ES-I3 (cell line): ENCODE data around the gene KRTAP4-12.
"Not testable (repeated sequence)": the region's sequence is repeated elsewhere in the genome, so short reads cannot be mapped to it uniquely, and the experiment has no call there.

Experiments used
- H3K36me3 ChIP-seq: 2 replicates; pipeline ENCODE4 v1.6.1; 2013; ENCODE audit warnings: mild to moderate bottlenecking, low read length, control low read depth, moderate library complexity; ENCODE audit not compliant: insufficient read depth
- H3K4me1 ChIP-seq: 2 replicates; pipeline ENCODE4 v1.6.1; 2013; ENCODE audit warnings: mild to moderate bottlenecking, control low read depth, low read length; ENCODE audit not compliant: insufficient read depth
- H3K9ac ChIP-seq: 2 replicates; pipeline ENCODE4 v1.6.1; 2013; ENCODE audit warnings: low read depth, mild to moderate bottlenecking, low read length, moderate library complexity
- H3K9me3 ChIP-seq: 2 replicates; pipeline ENCODE4 v1.6.1; 2013; ENCODE audit warnings: mild to moderate bottlenecking, low read length, moderate library complexity; ENCODE audit not compliant: control insufficient read depth, insufficient read depth

Gene KRTAP4-12

GRCh38 chr17:41123991-41124371, at the start of gene KRTAP4-12:
Gene KRTAP4-12, minus strand, starts transcription at chr17:41124182. Its CDS starts 60 bp downstream, at chr17:41124122.
- H3K9me3 ChIP-seq: not testable (repeated sequence)

DNA sequence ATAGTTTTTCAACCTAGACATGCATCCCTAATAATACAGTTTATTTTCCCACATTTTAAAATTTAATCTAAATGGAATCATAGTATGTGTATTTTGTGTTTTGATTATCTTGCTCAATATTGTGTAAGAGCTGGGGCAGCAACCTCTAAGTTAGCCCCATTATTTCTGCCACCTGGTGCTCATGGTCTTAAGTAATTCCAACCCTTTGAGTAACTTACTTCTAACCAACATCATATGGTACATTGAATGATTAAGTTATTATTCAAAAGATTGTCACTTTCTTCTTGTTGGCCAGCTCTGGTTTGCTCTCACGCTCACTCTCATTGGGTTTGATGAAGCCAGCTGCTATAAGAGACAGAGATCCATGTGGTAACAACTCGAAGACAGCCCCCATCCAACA, 47.9 kb upstream of the KRTAP4-12 start:
- no peaks in the 10 kb centered on the region for H3K9me3 ChIP-seq
- no peaks in the 10 kb centered on the region for H3K36me3 ChIP-seq
- H3K4me1 ChIP-seq: no peaks in the 10 kb centered on the region
- H3K9ac ChIP-seq: no peak overlapping the region

More at GRCh38 chr17:41123991-41124371, at the start of gene KRTAP4-12:
- H3K4me1 ChIP-seq, H3K36me3 ChIP-seq, H3K9ac ChIP-seq: not testable (repeated sequence)

DNA sequence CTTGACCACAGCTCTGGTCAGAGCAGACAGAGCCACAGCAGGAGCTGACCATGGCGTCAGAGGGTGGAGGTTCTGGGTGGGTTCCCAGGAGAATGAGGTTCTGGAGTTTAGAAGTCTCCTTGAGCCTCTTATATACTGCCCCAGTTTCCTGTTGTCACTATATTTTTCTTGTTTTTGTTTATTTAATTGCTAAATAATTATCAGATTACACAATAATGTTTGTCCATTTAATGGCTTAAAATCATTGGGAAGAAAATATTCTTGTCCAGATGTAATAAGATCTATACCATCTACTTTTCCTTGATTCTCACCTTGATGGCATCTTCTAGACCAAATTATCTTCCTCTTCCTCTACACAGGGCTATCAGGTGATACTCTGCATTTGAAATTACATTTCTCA, 44.1 kb upstream of the KRTAP4-12 start, which contains the start of gene KRTAP4-3:
Gene KRTAP4-3 (minus strand): TSS at position 101 of the 400 bp plus-strand sequence. CDS start 49 bp downstream, at position 52.
- Histone ChIP-seq H3K4me1 (no peaks in the 10 kb centered on the region), H3K36me3 (no peaks in the 10 kb centered on the region), H3K9ac (no peak within 1 kb of the TSS), H3K9me3 (no peaks in the 10 kb centered on the region)

DNA sequence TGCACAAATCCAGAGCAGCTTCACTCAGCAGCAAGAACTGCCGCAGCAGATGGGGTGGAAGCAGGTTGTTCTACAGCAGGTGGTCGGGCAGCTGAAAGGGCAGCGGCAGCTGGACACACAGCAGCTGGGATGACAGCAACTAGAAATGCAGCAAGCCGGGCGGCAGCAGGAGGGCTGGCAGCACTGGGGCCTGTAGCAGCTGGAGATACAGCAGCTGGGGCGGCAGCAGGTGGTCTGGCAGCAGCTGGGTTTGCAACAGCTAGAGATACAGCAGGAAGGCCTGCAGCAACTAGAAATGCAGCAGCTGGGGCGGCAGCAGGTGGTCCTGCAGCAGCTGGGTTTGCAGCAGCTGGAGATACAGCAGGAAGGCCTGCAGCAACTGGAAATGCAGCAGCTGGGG, 43.6 kb upstream of the KRTAP4-12 start:
- no peaks in the 10 kb centered on the region for H3K4me1 ChIP-seq
- no peak overlapping the region for H3K9ac ChIP-seq
- H3K36me3 ChIP-seq: no peaks in the 10 kb centered on the region
- no peaks in the 10 kb centered on the region for H3K9me3 ChIP-seq

DNA sequence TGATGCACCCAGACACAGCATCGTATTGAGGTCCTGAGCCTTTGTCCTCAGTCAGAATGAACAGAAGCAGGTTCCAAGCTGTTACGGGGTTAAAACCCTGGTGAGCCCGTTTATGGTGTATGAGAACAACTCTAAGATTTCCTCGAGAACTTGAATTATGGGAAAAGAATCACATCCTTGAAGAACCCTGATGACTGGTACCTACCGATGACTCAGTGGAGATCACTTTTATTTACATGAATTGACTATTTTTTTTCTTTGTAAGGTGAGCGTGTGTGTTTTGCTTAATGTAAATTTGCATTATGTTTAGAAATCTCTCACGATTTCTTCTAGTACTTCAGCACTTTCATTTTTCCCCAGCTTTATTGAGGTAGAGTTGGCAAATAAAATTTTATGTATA, 39.8 kb upstream of the KRTAP4-12 start:
- H3K9me3 ChIP-seq: no peaks in the 10 kb centered on the region
- H3K4me1 ChIP-seq: no peaks in the 10 kb centered on the region
- no peaks in the 10 kb centered on the region for H3K36me3 ChIP-seq
- H3K9ac ChIP-seq: no peak overlapping the region

DNA sequence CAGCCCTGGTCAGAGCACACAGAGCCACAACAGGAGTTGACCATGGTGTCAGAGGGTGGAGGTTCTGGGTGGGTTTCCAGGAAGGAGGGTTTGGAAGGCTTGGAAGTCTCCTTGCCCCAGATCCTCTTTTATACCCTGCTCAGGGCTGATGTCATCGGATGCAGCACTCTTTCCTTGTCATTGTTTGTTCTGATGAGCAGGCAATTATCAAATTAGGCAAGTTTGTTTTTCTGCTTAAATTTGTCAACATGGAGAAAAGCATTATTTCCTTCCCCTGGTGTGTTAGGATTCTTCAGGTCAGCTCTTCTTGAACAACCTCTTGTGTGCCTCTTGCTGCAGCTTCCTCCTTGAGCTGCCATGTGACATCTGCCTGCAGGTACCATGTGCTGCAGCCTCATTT, 36.7 kb upstream of the KRTAP4-12 start, which contains the start of gene KRTAP4-4:
Gene KRTAP4-4 (minus strand): TSS at position 101 of the 400 bp plus-strand sequence. CDS start 57 bp downstream, at position 44.
- Histone ChIP-seq H3K36me3 (no peaks in the 10 kb centered on the region), H3K9me3 (no peaks in the 10 kb centered on the region), H3K4me1 (no peaks in the 10 kb centered on the region), H3K9ac (no peak within 1 kb of the TSS)

DNA sequence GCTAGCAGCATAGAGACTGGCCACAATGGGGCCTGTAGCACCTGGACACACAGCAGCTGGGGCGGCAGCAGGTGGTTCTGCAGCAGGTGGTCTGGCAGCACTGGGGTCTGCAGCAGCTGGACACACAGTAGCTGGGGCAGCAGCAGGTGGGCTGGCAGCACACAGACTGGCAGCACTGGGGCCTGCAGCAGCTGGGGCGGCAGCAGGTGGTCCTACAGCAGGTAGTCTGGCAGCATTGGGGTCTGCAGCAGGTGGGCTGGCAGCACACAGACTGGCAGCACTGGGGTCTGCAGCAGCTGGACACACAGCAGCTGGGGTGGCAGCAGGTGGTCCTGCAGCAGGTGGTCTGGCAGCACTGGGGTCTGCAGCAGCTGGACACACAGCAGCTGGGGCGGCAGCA, 36.2 kb upstream of the KRTAP4-12 start:
- not testable (repeated sequence) for H3K9me3 ChIP-seq, H3K36me3 ChIP-seq, H3K9ac ChIP-seq, H3K4me1 ChIP-seq

DNA sequence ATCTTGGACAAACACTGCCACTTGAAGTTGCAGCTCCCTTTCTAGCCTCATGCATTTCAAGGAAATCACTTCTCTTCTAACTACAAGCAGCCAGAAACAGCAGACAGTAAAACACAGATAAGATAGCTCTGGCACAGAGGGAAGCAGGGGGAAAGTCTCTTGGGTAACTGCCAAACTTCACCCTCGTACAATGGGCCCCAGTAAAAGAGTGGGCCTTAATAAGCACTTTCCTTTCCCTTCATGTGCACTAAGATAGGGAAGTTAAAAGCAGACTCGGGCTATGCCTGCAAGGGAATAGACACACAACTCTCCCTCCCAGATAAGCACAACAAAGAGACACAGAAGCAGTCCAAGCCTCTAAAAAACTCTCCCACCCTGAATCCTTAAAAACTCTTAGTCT, 29.9 kb upstream of the KRTAP4-12 start:
- Histone ChIP-seq H3K9ac (no peak overlapping the region), H3K36me3 (no peaks in the 10 kb centered on the region), H3K9me3 (no peaks in the 10 kb centered on the region), H3K4me1 (no peaks in the 10 kb centered on the region)

- Histone ChIP-seq H3K4me1 (no peaks in the 10 kb centered on the region), H3K9ac (no peak overlapping the region), H3K36me3 (no peaks in the 10 kb centered on the region), H3K9me3 (no peaks in the 10 kb centered on the region)
Measured at GRCh38 chr17:41151525-41151924, 27.5 kb upstream of the KRTAP4-12 start.

GRCh38 chr17:41150026-41150425, 26.0 kb upstream of the KRTAP4-12 start:
- no peaks in the 10 kb centered on the region for H3K36me3 ChIP-seq
- H3K9me3 ChIP-seq: no peaks in the 10 kb centered on the region

GRCh38 chr17:41149652-41149985, 25.6 kb upstream of the KRTAP4-12 start, which contains the start of gene KRTAP4-5:
Gene KRTAP4-5, minus strand, starts transcription at chr17:41149825. Its CDS starts 58 bp downstream, at chr17:41149767.
- no peaks in the 10 kb centered on the region for H3K36me3 ChIP-seq
- no peaks in the 10 kb centered on the region for H3K9me3 ChIP-seq
- H3K4me1 ChIP-seq: no peaks in the 10 kb centered on the region
- H3K9ac ChIP-seq: no peak within 1 kb of the TSS

More at GRCh38 chr17:41150026-41150425, 26.0 kb upstream of the KRTAP4-12 start:
- Histone ChIP-seq H3K4me1 (no peaks in the 10 kb centered on the region), H3K9ac (no peak overlapping the region)

DNA sequence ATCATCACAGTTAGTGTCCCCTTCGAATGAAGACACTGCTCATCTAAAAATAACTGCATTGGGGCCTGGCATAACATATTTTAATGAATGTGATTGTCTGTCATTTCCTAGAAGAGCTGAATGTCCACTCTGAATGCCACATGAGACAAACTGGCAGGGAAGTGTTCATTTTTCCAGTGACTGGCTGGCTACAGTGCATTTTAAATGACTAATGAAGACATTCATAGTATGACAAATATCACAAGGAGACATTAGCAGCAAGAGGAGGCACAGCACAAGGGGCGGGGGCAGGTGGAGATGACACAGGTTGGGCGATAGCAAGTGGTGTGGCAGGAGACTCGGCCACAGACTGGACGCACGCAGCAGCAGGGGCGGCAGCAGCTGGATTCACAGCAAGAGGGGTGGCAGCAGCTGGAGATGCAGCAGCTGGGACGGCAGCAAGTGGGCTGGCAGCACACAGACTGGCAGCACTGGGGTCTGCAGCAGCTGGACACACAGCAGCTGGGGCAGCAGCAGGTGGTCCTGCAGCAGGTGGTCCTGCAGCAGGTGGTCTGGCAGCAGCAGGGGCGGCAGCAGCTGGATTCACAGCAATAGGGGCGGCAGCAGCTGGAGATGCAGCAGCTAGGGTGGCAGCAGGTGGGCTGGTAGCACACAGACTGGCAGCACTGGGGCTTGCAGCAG, 25.1 kb upstream of the KRTAP4-12 start:
- not testable (repeated sequence) for H3K9ac ChIP-seq, H3K36me3 ChIP-seq, H3K4me1 ChIP-seq, H3K9me3 ChIP-seq

DNA sequence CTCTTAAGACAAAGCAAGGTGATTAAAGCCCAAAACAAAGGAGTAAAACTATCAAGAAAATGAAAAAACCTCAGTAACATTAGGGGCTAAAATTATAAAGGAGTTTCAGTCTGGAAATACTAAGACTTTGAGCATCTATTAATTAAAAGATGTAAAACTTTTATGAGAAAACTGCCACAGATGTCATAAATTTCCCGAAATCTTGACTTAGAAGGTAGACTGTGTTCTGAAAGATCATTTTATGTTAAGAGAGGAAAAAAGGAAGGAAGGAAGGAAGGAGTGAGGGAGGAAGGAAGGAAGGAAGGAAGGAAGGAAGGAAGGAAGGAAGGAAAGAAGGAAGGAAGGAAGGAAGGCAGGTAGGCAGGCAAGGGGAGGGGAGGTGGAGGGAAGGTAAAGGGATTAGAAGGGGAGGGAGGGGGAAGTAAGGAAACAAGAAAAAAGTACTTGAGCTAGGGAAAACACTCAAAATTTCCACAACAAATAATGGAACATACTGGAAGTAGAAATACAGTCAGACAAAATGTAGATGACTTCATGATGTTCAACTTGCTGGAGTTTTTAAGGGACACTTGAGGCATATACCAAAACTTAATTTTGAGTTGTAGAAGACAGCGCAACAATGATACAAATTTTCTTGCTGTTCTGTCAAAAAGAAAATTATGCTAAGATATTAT, 23.7 kb upstream of the KRTAP4-12 start:
- Histone ChIP-seq H3K9me3 (no peaks in the 10 kb centered on the region; the same call in 1 of the 2 replicates), H3K9ac (no peak overlapping the region), H3K4me1 (no peaks in the 10 kb centered on the region), H3K36me3 (no peaks in the 10 kb centered on the region)

DNA sequence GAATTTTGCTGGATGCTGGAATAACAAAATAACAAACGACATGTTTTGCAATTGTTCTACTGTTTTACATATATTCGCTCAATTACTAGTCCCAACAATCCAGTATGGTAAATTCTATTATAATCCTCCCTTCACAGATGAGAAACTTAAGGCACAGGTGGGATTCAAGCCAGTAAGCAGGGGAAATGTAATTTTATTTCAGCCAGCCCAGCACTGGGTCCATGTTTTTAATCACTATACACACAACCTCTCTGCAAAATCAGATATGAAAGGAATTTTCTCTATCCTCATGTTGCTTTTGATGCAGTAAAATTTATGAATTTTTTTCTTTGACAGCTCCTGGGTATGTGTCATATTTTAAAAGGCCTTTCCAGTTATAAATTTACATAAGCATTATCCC, 21.3 kb upstream of the KRTAP4-12 start:
- Histone ChIP-seq H3K9ac (no peak overlapping the region), H3K4me1 (no peaks in the 10 kb centered on the region), H3K9me3 (no peaks in the 10 kb centered on the region; the same call in 1 of the 2 replicates), H3K36me3 (no peaks in the 10 kb centered on the region)

DNA sequence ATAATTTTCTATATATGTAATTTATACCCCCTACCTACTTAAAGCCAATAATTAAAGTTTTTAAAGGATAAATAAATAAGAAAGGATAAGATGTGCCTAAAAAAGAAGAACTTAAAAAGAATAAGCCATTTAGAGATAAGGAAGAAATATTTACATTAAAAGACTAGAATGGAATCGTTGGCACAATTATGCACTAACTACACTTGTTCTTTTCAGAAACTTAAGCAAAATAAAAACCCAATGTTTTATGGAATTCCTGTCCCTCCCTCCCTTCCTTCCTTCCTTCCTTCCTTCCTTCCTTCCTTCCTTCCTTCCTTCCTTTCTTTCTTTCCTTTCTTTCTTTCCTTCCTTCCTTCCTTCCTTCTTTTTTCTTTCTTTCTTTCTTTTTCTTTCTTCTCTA, 20.9 kb upstream of the KRTAP4-12 start:
- no peaks in the 10 kb centered on the region for H3K36me3 ChIP-seq
- no peak overlapping the region for H3K9ac ChIP-seq
- no peaks in the 10 kb centered on the region; the same call in 1 of the 2 replicates for H3K9me3 ChIP-seq
- H3K4me1 ChIP-seq: no peaks in the 10 kb centered on the region
